GM19023 (cell line): ENCODE measurements around the gene HIVEP1.
"Not testable (repeated sequence)": the region's sequence is repeated elsewhere in the genome, so short reads cannot be mapped to it uniquely, and the experiment has no call there.

Source experiments
- ATAC-seq: cut with Tn5 transposase; IDR thresholded peaks from one replicate; pipeline ENCODE4 v1.9.1; 2021; ENCODE audit warnings: mild to moderate bottlenecking, moderate library complexity; ENCODE audit not compliant: unreplicated experiment

HIVEP1 gene

GRCh38 chr6:12150812-12151432 lies 138.8 kb downstream of the HIVEP1 start:
- no peak for ATAC-seq

DNA sequence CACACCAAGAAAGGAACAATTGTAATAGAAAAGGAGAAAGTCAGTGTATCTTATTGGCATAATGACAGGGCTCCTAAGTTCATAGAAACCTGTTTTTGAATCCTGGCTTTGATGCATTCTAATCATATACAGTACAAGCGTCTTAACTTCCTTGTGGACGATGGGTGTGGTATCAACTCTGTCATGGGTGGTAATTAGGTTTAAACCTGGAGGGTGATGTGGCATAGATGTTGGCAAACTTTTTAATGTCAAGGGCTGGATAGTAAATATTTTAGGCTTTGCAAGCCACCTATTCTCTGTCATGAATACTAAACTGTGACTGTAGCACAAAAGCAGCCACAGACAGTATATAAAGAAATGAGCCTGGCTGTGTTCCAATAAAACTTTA lies 139.3 kb downstream of the HIVEP1 start:
- ATAC-seq, result no peak

DNA sequence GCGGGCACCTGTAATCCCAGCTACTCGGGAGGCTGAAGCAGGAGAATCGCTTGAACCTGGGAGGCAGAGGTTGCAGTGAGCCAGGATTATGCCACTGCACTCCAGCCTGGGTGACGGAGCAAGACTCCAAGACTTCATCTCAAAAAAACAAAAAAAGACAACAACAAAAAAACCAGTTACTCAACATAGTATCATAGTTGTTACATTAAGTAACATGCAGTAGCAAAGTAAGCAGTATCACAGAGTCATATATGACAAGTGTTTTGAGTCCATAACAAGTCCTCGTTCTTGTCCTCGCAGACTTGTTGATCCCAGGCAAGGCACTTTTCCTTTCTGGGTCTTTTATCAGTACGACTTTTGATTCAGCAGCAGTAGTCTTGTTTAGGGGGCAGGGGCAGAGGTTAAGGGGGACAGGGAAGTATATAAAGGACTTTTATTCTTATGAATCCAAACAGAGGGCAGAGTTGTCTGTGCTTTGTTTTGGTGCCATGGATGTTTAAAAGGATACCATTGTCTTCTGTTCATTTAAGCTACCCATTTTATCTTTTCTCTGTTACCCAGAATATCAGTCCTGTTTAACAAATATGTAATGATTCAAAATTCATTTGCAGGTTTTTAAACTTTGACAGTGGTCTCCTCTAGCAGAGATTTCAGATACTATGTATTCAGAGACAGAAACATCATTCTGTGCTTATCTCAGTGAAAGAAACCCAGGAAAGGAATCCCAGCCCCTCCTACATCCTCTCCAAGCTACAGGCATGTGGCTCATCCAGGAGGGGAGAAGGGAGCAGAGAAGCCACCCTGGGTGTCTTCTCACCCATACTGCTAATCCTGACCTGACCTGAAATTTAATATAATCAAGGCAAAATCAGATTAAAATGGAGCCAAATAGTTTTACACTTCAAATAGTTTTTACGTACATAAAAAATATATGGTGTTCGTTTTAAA lies 140.2 kb downstream of the HIVEP1 start:
- no peak for ATAC-seq

DNA sequence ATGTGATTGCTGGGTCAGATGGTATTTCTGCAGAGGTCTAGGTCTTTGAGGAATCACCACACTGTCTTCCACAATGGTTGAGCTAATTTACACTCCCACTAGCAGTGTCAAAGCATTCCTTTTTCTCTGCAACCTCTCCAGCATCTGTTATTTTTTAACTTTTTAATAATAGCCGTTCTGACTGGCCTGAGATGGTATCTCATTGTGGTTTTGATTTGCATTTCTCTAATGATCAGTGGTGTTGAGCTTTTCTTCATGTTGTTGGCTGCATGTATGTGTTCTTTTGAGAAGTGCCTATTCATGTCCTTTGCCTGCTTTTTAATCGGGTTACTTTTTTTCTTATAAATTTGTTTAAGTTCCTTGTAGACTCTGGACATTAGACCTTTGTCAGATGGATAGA lies 143.7 kb downstream of the HIVEP1 start:
- not testable (repeated sequence) for ATAC-seq

- ATAC-seq, result no peak
These were observed 146.7 kb downstream of the HIVEP1 start for GRCh38 chr6:12158686-12159415.

DNA sequence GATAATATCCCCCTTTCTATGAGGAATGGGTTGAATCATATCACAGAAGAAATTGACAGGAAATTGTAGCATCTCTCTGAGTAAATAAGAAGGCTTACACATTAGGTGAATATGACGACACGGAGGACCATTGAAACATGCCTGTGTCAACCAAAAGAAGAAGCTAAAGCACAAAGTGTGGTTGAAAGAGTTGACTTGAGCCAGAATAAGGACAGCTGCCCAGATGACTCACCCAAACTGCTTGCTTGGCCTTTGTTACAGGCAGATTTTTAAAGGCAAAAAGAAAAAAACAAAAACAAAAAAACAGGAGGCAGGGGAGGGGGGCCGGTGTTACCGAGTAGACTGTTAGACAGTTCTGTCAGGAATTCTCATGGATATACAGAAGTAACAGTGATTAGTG lies 148.2 kb downstream of the HIVEP1 start:
- no peak for ATAC-seq

GRCh38 chr6:12162213-12162612 lies 150.1 kb downstream of the HIVEP1 start:
- ATAC-seq, result no peak

DNA sequence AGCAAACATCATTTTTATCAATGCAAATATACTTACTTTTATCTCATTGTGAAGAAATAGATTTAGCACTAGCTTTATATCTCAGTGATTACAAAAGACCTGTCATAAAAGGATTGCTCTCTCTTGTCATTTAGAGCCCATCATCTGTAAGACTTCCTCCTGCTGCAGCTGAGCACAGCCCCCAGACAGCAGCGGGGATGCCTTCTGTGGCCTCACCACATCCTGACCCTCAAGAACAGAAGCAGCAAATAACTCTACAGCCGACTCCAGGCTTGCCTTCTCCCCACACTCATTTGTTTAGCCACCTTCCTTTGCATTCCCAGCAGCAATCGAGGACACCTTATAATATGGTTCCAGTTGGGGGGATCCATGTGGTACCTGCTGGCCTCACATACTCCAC lies 151.0 kb downstream of the HIVEP1 start:
- ATAC-seq, result no peak

DNA sequence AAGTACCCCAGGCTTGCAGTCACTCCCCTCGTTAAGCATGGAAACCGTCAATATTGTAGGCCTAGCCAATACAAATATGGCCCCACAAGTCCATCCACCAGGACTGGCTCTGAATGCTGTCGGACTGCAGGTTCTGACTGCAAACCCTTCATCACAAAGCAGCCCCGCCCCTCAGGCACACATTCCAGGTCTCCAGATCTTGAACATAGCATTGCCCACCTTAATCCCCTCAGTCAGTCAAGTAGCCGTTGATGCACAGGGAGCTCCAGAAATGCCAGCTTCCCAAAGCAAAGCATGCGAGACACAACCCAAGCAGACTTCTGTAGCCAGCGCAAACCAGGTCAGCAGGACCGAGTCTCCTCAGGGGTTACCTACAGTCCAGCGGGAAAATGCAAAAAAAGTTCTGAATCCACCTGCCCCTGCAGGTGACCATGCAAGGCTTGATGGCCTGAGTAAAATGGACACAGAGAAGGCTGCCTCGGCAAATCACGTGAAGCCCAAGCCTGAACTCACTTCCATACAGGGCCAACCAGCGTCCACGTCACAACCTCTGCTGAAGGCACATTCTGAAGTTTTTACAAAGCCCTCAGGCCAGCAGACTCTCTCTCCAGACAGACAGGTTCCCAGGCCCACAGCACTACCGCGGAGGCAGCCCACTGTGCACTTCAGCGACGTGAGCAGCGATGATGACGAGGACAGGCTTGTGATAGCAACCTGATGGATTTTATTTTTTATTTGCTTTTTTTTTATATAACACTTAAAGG lies 151.8 kb downstream of the HIVEP1 start:
- ATAC-seq, result no peak

DNA sequence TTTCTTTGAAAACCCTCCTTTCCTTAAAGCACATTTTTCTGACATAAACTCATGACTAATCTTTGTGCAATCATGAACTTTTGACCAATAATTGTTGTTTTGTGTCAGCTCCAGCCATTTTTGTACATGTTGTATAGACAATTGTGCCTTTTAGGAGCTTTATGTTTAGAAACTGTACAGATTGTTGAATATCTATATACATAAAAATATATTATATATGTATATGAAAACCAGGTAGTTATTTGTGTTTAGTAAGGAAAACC lies 152.3 kb downstream of the HIVEP1 start:
- ATAC-seq, result no peak

DNA sequence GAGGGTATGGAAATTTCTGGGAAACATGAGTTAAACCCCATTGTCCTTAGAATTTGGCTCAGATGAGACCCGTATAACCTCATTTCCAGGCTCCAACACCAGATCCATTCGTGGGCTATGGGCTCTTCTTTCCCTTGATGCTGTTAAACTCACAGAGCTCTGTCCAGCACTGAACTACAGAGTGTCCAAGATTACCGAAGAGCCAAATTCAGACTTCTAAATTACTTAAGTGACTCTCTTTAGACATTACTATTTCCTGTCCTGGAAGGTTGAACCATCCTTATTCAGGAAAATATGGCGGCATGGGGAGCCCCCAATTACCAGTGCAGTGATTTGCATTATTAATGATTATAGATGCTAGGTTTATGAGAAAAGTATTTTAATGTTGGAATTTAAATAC lies 153.2 kb downstream of the HIVEP1 start:
- no peak for ATAC-seq

- no peak for ATAC-seq
These were observed 153.7 kb downstream of the HIVEP1 start for GRCh38 chr6:12165722-12166280.

GRCh38 chr6:12169377-12169776 lies 157.3 kb downstream of the HIVEP1 start:
- no peak for ATAC-seq

- ATAC-seq, result no peak
These were observed 158.4 kb downstream of the HIVEP1 start for GRCh38 chr6:12170351-12171092.

DNA sequence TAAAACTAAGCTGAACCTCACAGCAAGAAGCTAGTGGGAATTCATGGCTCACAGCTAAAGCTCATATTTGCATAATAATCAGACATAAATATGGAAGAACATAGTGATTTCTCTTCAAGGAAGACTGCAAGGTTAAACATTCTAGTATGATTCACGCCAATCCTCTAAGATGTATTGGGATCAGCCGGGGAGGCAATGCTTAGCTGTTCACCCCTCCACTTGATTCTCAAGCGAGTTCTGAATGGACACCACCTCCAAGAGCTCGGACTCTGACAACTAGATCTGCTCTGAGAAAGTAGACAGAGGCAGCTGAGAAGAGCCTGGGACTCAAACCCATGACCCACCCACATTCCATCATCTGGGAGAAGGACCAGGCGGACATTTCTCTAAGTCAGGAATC lies 159.6 kb downstream of the HIVEP1 start:
- ATAC-seq, result no peak

DNA sequence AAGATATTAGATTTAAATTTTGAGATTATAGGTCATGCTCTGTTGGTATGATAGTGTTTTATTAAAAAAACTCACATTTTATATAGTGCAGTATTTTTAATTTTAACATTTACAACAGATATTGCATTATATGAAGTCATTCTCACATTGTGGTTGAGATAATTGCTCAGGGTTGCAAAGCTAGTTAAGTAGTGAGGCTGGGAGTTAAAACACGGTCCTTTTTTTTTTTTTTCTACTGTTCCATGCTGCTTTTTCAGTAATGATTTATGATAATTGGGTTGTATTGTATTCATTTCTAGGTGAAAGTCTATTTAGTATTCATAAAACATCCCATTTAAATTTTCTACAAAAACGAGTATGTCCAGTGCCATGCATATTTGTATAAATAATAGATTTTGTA lies 160.5 kb downstream of the HIVEP1 start:
- no peak for ATAC-seq

DNA sequence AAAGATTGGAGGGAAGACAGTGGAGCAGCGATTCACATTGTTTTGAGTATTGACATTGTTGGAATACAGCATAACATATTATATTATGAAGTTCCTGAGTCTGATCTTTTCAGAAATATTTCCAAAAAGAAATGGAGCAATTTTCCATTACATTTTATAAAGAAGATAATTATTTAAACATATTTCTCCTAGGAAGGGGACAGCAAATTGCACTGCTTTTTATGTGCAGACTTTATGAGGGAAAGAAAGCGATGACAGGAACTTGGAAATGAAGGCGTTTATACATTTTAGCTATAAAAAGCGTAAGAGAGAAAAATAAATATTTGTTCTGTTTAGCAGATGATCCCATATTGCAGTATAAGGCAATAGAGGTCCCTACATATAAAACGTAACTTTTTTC lies 161.1 kb downstream of the HIVEP1 start:
- ATAC-seq, result no peak

GRCh38 chr6:12173661-12174060 lies 161.5 kb downstream of the HIVEP1 start:
- ATAC-seq, result no peak

DNA sequence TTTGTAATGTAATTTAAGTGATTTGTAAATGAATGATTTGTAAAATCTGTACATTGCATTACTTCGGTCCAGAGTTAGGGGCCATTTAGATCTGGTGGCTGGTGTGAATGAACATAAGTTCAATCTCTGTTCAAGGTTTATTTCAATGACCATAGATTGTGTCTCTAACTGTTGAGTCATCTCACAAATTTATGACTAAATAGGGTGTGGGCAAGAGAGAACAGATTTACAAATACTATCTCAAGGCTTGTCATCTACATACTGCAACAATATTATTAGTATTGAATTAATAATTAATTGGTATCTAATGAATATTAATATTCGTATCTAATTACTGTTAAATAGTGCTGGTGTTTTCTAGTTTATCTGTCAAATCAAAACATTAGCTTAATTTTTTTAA lies 162.8 kb downstream of the HIVEP1 start:
- ATAC-seq, result no peak

GRCh38 chr6:12175626-12176025 lies 163.5 kb downstream of the HIVEP1 start:
- no peak for ATAC-seq
